Stimulated activated naive CD8-positive, alpha-beta T cell treated with anti-CD3 and anti-CD28 coated beads, Interleukin-15, Interleukin-2, amounts not matched to agents 100 U/mL and 50 U/mL, for 24 hours (primary cell): ENCODE results near the gene STPG3.
"Not testable (repeated sequence)": the region's sequence is repeated elsewhere in the genome, so short reads cannot be mapped to it uniquely, and the experiment has no call there.

Source experiments
- ATAC-seq: fragments of 150-1000 bp; cut with Tn5 transposase; one replicate; pipeline ENCODE4 v1.10.0; 2021
- DNase-seq: peaks from one replicate; pipeline ENCODE4 v3.0.0; 2021

The STPG3 gene

GRCh38 chr9:137233143-137233980 is 17.7 kb upstream of the STPG3 start:
- no peak for ATAC-seq
- DNase-seq = no peak

GRCh38 chr9:137234055-137234697 is 16.9 kb upstream of the STPG3 start:
- DNase-seq (no peak), ATAC-seq (no peak)

GRCh38 chr9:137234758-137235423 is 16.2 kb upstream of the STPG3 start:
- ATAC-seq = no peak

GRCh38 chr9:137235424-137236237 is 15.5 kb upstream of the STPG3 start:
- no peak for ATAC-seq

More at GRCh38 chr9:137234758-137235423, 16.2 kb upstream of the STPG3 start:
- DNase-seq = no peak

GRCh38 chr9:137236238-137236935 is 14.7 kb upstream of the STPG3 start:
- ATAC-seq (peak; percentile 38), DNase-seq (peak; percentile 97)

More at GRCh38 chr9:137235424-137236237, 15.5 kb upstream of the STPG3 start:
- no peak for DNase-seq

- ATAC-seq = no peak
- DNase-seq = no peak
These were observed 14.1 kb upstream of the STPG3 start for GRCh38 chr9:137236936-137237421.

- no peak for ATAC-seq
These were observed 13.0 kb upstream of the STPG3 start for GRCh38 chr9:137237759-137238726.

GRCh38 chr9:137239541-137240200 is 11.4 kb upstream of the STPG3 start:
- DNase-seq, ATAC-seq: not testable (repeated sequence)

More at GRCh38 chr9:137237759-137238726, 13.0 kb upstream of the STPG3 start:
- no peak for DNase-seq

- ATAC-seq (peak; percentile 14), DNase-seq (peak; percentile 76)
These were observed 10.7 kb upstream of the STPG3 start for GRCh38 chr9:137240318-137240840.

- ATAC-seq (peak; percentile 77), DNase-seq (peak; percentile 95)
These were observed 10.1 kb upstream of the STPG3 start, which contains the start of gene TUBB4B for GRCh38 chr9:137240841-137241489. Gene TUBB4B (plus strand): TSS chr9:137241287. CDS start chr9:137241361, 74 bp downstream.

- ATAC-seq (peak; percentile 11), DNase-seq (peak; percentile 77)
These were observed 9.4 kb upstream of the STPG3 start for GRCh38 chr9:137241490-137242268.

GRCh38 chr9:137242269-137243203 is 8.6 kb upstream of the STPG3 start:
- no peak for ATAC-seq
- DNase-seq = no peak

- not testable (repeated sequence) for ATAC-seq, DNase-seq
These were observed 7.8 kb upstream of the STPG3 start for GRCh38 chr9:137243266-137243625.

- ATAC-seq (no peak), DNase-seq (no peak)
These were observed 7.2 kb upstream of the STPG3 start for GRCh38 chr9:137243626-137244485.
